Measurements from ENCODE around the gene CREB5.

DNA sequence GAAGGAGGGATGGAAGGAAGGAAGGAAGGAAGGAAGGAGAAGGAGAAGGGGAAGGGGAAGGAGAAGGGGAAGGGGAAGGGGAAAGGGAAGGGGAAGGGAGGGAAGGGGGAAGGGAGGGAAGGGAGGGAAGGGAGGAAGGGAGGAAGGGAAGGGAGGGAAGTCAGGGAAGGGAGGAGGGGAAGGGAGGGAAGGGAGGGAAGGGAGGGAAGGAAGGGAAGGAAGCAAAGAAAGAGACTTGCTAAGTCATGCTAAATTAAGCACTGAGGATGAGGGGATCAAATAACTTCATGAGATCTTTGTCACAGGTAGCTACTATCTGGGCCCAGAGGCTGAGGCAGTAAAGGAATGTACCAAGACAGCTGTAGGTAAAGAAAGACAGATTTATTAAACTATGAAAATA, 429.4 kb downstream of the CREB5 start:
- TF ChIP-seq ZNF776 (CRISPR knock-in tag; IDR thresholded peaks at IDR 0.05): no peak
- TF ChIP-seq, protein P1, sequence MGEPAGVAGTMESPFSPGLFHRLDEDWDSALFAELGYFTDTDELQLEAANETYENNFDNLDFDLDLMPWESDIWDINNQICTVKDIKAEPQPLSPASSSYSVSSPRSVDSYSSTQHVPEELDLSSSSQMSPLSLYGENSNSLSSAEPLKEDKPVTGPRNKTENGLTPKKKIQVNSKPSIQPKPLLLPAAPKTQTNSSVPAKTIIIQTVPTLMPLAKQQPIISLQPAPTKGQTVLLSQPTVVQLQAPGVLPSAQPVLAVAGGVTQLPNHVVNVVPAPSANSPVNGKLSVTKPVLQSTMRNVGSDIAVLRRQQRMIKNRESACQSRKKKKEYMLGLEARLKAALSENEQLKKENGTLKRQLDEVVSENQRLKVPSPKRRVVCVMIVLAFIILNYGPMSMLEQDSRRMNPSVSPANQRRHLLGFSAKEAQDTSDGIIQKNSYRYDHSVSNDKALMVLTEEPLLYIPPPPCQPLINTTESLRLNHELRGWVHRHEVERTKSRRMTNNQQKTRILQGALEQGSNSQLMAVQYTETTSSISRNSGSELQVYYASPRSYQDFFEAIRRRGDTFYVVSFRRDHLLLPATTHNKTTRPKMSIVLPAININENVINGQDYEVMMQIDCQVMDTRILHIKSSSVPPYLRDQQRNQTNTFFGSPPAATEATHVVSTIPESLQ (CRISPR knock-in tag; conservative IDR thresholded peaks at IDR 0.05): no peak
- TF ChIP-seq NBN (conservative IDR thresholded peaks at IDR 0.05): no peak
- TF ChIP-seq ELF4 (CRISPR knock-in tag; IDR thresholded peaks at IDR 0.05; ENCODE audit: borderline replicate concordance): no peak
